Measurements from ENCODE around the gene DDX41. TPM values are rescaled to one million over a fixed set of nuclear protein-coding genes. Genes with fewer than 3 reads are reported as not detected.

Gene DDX41
- total RNA-seq, 4 donors from 2014 or later: 85.3 to 139 (median 105) TPM

- H3K4me3 ChIP-seq: no peak overlapping the region
- H3K36me3 ChIP-seq: peaks cover 0 to 35% (median 0%) of the 10 kb centered on the region in 3 donors
- peaks cover 0 to 72% (median 14%) of the 10 kb centered on the region in 4 donors for H3K4me1 ChIP-seq
- H3K27me3 ChIP-seq: no peaks in the 10 kb centered on the region
- 50 to 52% methylated on average over 14 of the region's 14 CpGs for WGBS, 2 donors
- TF ChIP-seq CTCF (IDR thresholded peaks at IDR 0.05): no peak
- no peak for TF ChIP-seq POLR2A (IDR thresholded peaks at IDR 0.05)
- no peak for TF ChIP-seq EP300 (IDR thresholded peaks at IDR 0.05)
- DNase-seq (ENCODE audit: low spot score in 2 of 2): no peak
- H3K27ac ChIP-seq: peak overlapping the region in 3 of 4 donors; percentile 48 to 83 (median 81)
- no peaks in the 10 kb centered on the region for H3K9me3 ChIP-seq
Measured at GRCh38 chr5:177479774-177480173, 37.0 kb downstream of the DDX41 start.

- Histone ChIP-seq H3K36me3 (peaks cover 0 to 27% (median 0%) of the 10 kb centered on the region in 3 donors), H3K9me3 (no peaks in the 10 kb centered on the region), H3K27me3 (no peaks in the 10 kb centered on the region), H3K27ac (peak overlapping the region; percentile 5 to 83 (median 64)), H3K4me1 (peaks cover 0 to 72% (median 14%) of the 10 kb centered on the region in 4 donors), H3K4me3 (no peak overlapping the region)
- peak in 1 of 2 donors; percentile 44 for TF ChIP-seq EP300 (IDR thresholded peaks at IDR 0.05)
- TF ChIP-seq CTCF (IDR thresholded peaks at IDR 0.05): no peak
- WGBS, 2 donors: 42 to 46% methylated on average over 18 of the region's 18 CpGs
- peak; percentile 76 to 82 for DNase-seq (ENCODE audit: low spot score in 2 of 2)
Measured at GRCh38 chr5:177478711-177479646, 37.8 kb downstream of the DDX41 start.

GRCh38 chr5:177477701-177478477 is 38.9 kb downstream of the DDX41 start:
- Histone ChIP-seq H3K27me3 (no peaks in the 10 kb centered on the region), H3K27ac (peak overlapping the region in 3 of 4 donors; percentile 5 to 81 (median 44)), H3K36me3 (peaks cover 0 to 17% (median 0%) of the 10 kb centered on the region in 3 donors), H3K4me1 (peaks cover 0 to 73% (median 14%) of the 10 kb centered on the region in 4 donors), H3K4me3 (no peak overlapping the region), H3K9me3 (no peaks in the 10 kb centered on the region)
- TF ChIP-seq EP300 (IDR thresholded peaks at IDR 0.05) (no peak), CTCF (IDR thresholded peaks at IDR 0.05) (no peak), POLR2A (IDR thresholded peaks at IDR 0.05) (no peak)
- WGBS, 2 donors: 82 to 88% methylated on average over 12 to 13 of the region's 13 CpGs
- no peak for DNase-seq (ENCODE audit: low spot score in 2 of 2)

- Histone ChIP-seq H3K9me3 (no peaks in the 10 kb centered on the region), H3K36me3 (peaks cover 0 to 8% (median 0%) of the 10 kb centered on the region in 3 donors), H3K4me1 (peaks cover 0 to 85% (median 25%) of the 10 kb centered on the region in 4 donors), H3K27me3 (no peaks in the 10 kb centered on the region), H3K4me3 (no peak overlapping the region), H3K27ac (peak overlapping the region in 2 of 4 donors; percentile 44 to 81)
- peak in 1 of 2 donors; percentile 45 for DNase-seq (ENCODE audit: low spot score in 2 of 2)
- TF ChIP-seq EP300 (IDR thresholded peaks at IDR 0.05) (no peak), CTCF (IDR thresholded peaks at IDR 0.05) (no peak)
- 65 to 68% methylated on average over 17 to 18 of the region's 18 CpGs for WGBS, 2 donors
Measured at GRCh38 chr5:177476531-177477233, 40.1 kb downstream of the DDX41 start.

Data from tibial nerve (tissue), 4 donors.